ENCODE measurements around the gene KCNQ5.

GRCh38 chr6:72650081-72650745 lies 28.3 kb downstream of the KCNQ5 start:
- TF ChIP-seq CTCF (IDR thresholded peaks at IDR 0.05; ENCODE audit: low read depth, low read length, poor library complexity, severe bottlenecking): no peak
- TF ChIP-seq EZH2phosphoT487 (IDR thresholded peaks at IDR 0.05; ENCODE audit: borderline replicate concordance, low read length): no peak

All from DOHH2 (cell line).